Limb (tissue), 2 donors: ENCODE data around the gene MORC1.
"Not testable (repeated sequence)": the region's sequence is repeated elsewhere in the genome, so short reads cannot be mapped to it uniquely, and the experiment has no call there.

Experiments
- DNase-seq, 2 donors: peaks; one replicate each; pipeline ENCODE4 v3.0.0-alpha.2; 2016; ENCODE audit errors: extremely low spot score in 2 of 2

Gene MORC1

GRCh38 chr3:109112946-109113760, 4.8 kb downstream of the MORC1 start:
- DNase-seq = no peak

GRCh38 chr3:109109574-109109973, 8.4 kb downstream of the MORC1 start:
- DNase-seq = no peak

- DNase-seq = no peak
These were observed 19.8 kb downstream of the MORC1 start for GRCh38 chr3:109098079-109098644.

- DNase-seq = no peak
These were observed 22.8 kb downstream of the MORC1 start for GRCh38 chr3:109095166-109095565.

GRCh38 chr3:109093561-109093960, 24.4 kb downstream of the MORC1 start:
- no peak for DNase-seq

GRCh38 chr3:109091846-109092245, 26.1 kb downstream of the MORC1 start:
- no peak for DNase-seq

GRCh38 chr3:109089265-109089664, 28.7 kb downstream of the MORC1 start:
- DNase-seq = no peak

- DNase-seq = no peak
These were observed 36.0 kb downstream of the MORC1 start for GRCh38 chr3:109081746-109082510.

GRCh38 chr3:109080090-109080489, 37.8 kb downstream of the MORC1 start:
- DNase-seq = not testable (repeated sequence)

GRCh38 chr3:109073116-109073515, 44.8 kb downstream of the MORC1 start:
- DNase-seq = no peak

- DNase-seq = no peak
These were observed 45.7 kb downstream of the MORC1 start for GRCh38 chr3:109072194-109072593.

- no peak for DNase-seq
These were observed 46.4 kb downstream of the MORC1 start for GRCh38 chr3:109071350-109072142.

GRCh38 chr3:109070211-109070610, 47.7 kb downstream of the MORC1 start:
- no peak for DNase-seq

GRCh38 chr3:109066864-109067263, 51.1 kb downstream of the MORC1 start:
- no peak for DNase-seq

GRCh38 chr3:109059264-109059663, 58.7 kb downstream of the MORC1 start:
- DNase-seq = no peak

GRCh38 chr3:109057616-109058015, 60.3 kb downstream of the MORC1 start:
- no peak for DNase-seq

- DNase-seq = no peak
These were observed 60.9 kb downstream of the MORC1 start for GRCh38 chr3:109057056-109057455.

GRCh38 chr3:109050591-109051167, 67.3 kb downstream of the MORC1 start:
- no peak for DNase-seq

- DNase-seq = no peak
These were observed 70.6 kb downstream of the MORC1 start for GRCh38 chr3:109047366-109047765.

- no peak for DNase-seq
These were observed 72.5 kb downstream of the MORC1 start for GRCh38 chr3:109045271-109046040.
